ENCODE results near the gene CAMK2D.

CAMK2D gene

GRCh38 chr4:113455061-113455460 lies 306.5 kb downstream of the CAMK2D start:
- TF ChIP-seq, protein P1, sequence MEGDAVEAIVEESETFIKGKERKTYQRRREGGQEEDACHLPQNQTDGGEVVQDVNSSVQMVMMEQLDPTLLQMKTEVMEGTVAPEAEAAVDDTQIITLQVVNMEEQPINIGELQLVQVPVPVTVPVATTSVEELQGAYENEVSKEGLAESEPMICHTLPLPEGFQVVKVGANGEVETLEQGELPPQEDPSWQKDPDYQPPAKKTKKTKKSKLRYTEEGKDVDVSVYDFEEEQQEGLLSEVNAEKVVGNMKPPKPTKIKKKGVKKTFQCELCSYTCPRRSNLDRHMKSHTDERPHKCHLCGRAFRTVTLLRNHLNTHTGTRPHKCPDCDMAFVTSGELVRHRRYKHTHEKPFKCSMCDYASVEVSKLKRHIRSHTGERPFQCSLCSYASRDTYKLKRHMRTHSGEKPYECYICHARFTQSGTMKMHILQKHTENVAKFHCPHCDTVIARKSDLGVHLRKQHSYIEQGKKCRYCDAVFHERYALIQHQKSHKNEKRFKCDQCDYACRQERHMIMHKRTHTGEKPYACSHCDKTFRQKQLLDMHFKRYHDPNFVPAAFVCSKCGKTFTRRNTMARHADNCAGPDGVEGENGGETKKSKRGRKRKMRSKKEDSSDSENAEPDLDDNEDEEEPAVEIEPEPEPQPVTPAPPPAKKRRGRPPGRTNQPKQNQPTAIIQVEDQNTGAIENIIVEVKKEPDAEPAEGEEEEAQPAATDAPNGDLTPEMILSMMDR (conservative IDR thresholded peaks at IDR 0.05; ENCODE audit: low read depth, low read length) = no peak
- H3K4me3 ChIP-seq (ENCODE audit: low read length) = no peak overlapping the region

DNA sequence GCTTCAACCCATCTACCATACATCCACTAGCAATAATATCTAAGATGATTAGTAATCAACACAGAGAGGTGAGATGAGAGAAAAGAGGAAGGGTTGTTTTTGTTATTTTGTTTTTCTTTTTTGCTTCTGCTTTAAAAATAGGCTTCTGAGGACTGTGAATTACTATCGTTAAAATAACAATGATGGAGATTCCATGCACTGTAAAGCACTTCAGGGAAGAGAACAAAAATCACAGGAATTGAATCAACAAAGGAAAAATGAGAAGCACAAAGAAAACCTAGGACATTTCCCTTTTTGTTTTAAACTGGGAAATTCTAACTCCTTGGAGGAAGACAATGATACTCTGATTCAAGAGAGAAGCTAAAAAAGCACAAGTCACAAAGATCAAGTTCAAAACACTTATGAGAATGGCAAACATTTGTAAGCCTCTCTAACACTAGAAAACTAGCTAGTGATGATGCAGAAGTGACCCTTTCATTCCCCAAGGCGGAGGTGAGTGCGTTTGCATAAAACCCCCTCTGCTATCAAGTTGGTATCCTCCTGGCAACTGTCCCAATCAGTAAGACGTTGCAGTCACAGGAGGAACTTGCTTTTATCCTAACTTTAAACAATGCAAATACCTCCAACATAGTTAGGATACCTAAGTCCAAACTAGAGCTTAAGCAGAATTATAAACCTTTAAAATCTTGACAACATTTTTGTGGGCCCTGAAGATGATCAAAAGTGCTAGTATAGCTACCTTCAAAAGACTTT lies 308.5 kb downstream of the CAMK2D start:
- DNase-seq (ENCODE audit: low read depth) = peak; percentile 88
- H3K4me3 ChIP-seq (ENCODE audit: low read length) = no peak overlapping the region
- TF ChIP-seq, protein P1 (conservative IDR thresholded peaks at IDR 0.05; ENCODE audit: low read depth, low read length) = no peak

More at GRCh38 chr4:113455061-113455460, 306.5 kb downstream of the CAMK2D start:
- no peak for DNase-seq (ENCODE audit: low read depth)

GRCh38 chr4:113452152-113452551 lies 309.4 kb downstream of the CAMK2D start:
- TF ChIP-seq, protein P1 (conservative IDR thresholded peaks at IDR 0.05; ENCODE audit: low read depth, low read length) = no peak
- H3K4me3 ChIP-seq (ENCODE audit: low read length) = no peak overlapping the region
- no peak for DNase-seq (ENCODE audit: low read depth)

DNA sequence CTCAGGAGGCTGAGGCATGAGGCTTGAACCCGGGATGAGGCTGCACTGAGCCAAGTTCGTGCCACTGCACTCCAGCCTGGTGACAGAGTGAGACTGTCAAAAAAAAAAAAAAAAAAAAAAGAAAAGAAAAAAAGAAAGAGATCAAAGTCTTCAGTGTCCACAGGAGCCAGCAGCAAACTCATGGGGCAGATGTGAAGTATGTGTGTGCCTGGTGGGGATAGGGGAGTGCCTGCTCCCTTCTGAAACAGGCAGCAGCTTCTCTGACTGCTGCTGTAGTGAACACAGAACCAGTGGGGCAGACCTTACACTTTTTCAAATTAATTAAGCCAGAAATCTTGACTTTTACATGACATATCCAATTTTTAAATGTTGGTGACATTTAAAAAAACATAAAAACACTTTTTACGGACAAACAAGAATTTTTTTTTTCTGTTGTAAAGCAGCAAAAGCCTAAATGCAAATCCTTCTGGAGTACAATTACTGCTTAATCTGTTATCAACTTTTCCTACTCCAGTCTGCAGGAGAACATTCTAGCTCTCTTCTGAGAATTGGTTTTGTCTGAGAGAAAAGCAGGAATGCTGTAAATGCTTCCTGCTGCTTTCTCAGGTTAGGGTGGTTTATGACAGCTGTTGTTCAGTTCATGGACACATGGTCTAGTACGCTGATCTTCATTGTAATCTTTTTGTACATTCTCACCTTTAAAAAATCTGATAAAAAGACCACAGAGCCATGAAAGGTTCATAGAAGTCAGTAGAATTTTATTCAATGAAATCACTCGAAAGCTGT lies 311.1 kb downstream of the CAMK2D start:
- no peak overlapping the region for H3K4me3 ChIP-seq (ENCODE audit: low read length)
- TF ChIP-seq, protein P1 (conservative IDR thresholded peaks at IDR 0.05; ENCODE audit: low read depth, low read length) = no peak
- no peak for DNase-seq (ENCODE audit: low read depth)

- TF ChIP-seq, protein P1 (conservative IDR thresholded peaks at IDR 0.05; ENCODE audit: low read depth, low read length) = no peak
- no peak overlapping the region for H3K4me3 ChIP-seq (ENCODE audit: low read length)
- DNase-seq (ENCODE audit: low read depth) = no peak
Observed at GRCh38 chr4:113449410-113449974, 312.0 kb downstream of the CAMK2D start.

DNA sequence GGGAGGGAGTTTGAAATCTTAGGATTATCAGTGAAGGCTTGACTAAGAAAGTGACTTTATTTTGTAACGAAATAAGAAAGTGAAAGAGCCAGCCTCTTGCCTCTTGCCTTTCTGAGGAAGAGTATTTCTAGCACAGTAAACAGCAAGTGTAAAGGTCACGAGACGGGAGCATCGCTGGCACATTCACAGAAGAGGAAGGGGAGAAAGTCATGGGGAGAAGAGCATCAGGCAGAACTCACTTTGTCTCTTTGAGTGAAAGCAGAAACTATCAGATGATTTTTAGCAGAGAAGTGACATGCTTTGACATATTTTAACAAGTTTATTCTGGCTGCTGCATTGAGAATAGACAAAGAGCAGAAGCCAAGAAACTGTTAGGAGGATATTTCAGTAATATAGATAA lies 313.8 kb downstream of the CAMK2D start:
- TF ChIP-seq, protein P1 (conservative IDR thresholded peaks at IDR 0.05; ENCODE audit: low read depth, low read length) = no peak
- H3K4me3 ChIP-seq (ENCODE audit: low read length) = no peak overlapping the region
- no peak for DNase-seq (ENCODE audit: low read depth)
